ENCODE measurements around the gene SPRR1A. TPM values are rescaled to one million over a fixed set of nuclear protein-coding genes. Genes with fewer than 3 reads are reported as not detected.

The SPRR1A gene
- total and polyA plus RNA-seq, 8 donors: not detected

DNA sequence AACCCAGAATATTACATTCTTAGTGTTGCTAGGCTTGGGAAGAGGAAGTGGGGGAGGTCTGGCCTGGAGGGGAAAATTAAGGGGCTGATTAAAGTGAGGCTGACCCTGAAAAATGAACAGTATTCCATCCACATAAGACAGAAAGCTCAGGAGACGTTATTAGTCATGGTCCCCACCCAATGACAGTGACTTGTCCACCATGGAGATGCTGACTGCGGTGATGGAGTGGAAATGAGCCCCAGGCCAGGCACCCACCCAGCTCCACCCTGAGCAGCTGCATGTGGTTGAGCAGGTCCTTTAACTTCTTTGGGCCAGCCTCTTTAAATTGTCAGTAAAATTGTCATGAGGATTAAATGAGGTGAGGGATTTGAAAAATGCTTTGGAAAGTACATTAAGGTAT is 14.8 kb upstream of the SPRR1A start:
- Histone ChIP-seq H3K27me3 (no peaks in the 10 kb centered on the region), H3K4me1 (no peaks in the 10 kb centered on the region), H3K36me3 (no peaks in the 10 kb centered on the region), H3K9me3 (no peaks in the 10 kb centered on the region), H3K27ac (no peak overlapping the region), H3K4me3 (no peak overlapping the region)
- ATAC-seq (no peak), FAIRE-seq (no peak), DNase-seq (no peak)
- intact Hi-C loops (cut with DNase I): no loop called here
- TF ChIP-seq CTCF (IDR thresholded peaks at IDR 0.05): no peak
- WGBS, 2 donors: 76 to 80% methylated on average over 2 of the region's 2 CpGs

DNA sequence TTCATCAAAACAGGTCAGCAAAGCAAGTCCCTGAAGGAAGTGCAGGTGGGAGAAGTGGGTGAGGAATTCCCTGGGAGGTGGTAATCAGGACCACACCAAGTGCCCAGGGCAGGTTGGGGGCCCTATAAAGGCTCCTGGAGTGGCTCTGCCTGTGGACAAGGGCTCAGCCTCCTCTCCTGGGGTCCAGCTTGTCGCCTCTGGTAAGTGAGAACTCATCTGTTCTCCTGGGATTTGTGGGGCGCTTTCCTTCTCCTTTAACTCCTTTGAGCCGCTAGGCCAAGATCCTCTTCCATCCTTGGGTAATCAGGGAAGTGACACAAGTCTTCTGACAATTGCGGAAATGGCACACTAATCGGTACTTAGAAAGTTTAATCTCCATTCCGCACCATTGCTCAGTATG is 13.4 kb upstream of the SPRR1A start, which contains the start of gene SPRR4:
SPRR4 (plus strand) TSS at position 154 of the 400 bp plus-strand sequence. CDS start 1,243 bp downstream, outside the sequence.
- 89 to 91% methylated on average over 6 of the region's 6 CpGs for WGBS, 2 donors
- FAIRE-seq (no peak), DNase-seq (no peak), ATAC-seq (no peak)
- TF ChIP-seq CTCF (IDR thresholded peaks at IDR 0.05): no peak
- intact Hi-C loops (cut with DNase I): no loop called here
- no peak within 1 kb of the TSS for H3K27ac ChIP-seq
- H3K27me3 ChIP-seq: no peaks in the 10 kb centered on the region
- no peaks in the 10 kb centered on the region for H3K36me3 ChIP-seq
- H3K4me1 ChIP-seq: no peaks in the 10 kb centered on the region
- H3K4me3 ChIP-seq: no peak within 1 kb of the TSS
- H3K9me3 ChIP-seq: no peaks in the 10 kb centered on the region

GRCh38 chr1:152972196-152972886 is 11.5 kb upstream of the SPRR1A start:
- no peaks in the 10 kb centered on the region for H3K9me3 ChIP-seq
- DNase-seq (no peak), FAIRE-seq (no peak), ATAC-seq (no peak)
- H3K27me3 ChIP-seq: no peaks in the 10 kb centered on the region
- intact Hi-C loops (cut with DNase I): no loop called here
- no peak for TF ChIP-seq CTCF (IDR thresholded peaks at IDR 0.05)
- H3K36me3 ChIP-seq: no peaks in the 10 kb centered on the region
- no peak overlapping the region for H3K4me3 ChIP-seq
- 75 to 85% methylated on average over 4 of the region's 4 CpGs for WGBS, 2 donors
- H3K4me1 ChIP-seq: no peaks in the 10 kb centered on the region
- H3K27ac ChIP-seq: no peak overlapping the region

DNA sequence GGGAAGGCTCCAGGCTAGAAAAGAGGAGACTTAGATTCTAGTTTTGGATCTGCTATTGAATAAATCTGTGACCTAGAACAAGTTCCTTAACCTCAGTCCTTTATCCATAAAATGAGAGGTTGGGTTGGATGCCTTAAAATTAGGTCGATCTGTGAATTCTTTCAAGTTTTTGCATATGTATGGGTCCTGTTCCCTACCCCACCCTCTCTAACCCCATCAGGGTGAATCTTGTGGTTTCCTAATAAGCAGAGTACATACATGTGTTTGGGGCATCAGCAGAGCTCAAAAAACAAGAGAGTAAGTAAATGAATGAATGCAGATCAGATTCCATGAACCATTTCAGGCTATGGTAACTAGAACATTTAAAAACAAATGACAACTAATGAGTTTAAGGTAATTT is 7.2 kb upstream of the SPRR1A start:
- no peak for ATAC-seq
- no peaks in the 10 kb centered on the region for H3K9me3 ChIP-seq
- no peak for DNase-seq
- no peaks in the 10 kb centered on the region for H3K27me3 ChIP-seq
- no peak overlapping the region for H3K4me3 ChIP-seq
- H3K4me1 ChIP-seq: no peaks in the 10 kb centered on the region
- intact Hi-C loops (cut with DNase I): no loop called here
- no peak for FAIRE-seq
- WGBS, 2 donors: 60 to 69% methylated on average over 1 of the region's 1 CpG
- no peaks in the 10 kb centered on the region for H3K36me3 ChIP-seq
- no peak for TF ChIP-seq CTCF (IDR thresholded peaks at IDR 0.05)
- no peak overlapping the region for H3K27ac ChIP-seq

GRCh38 chr1:152977614-152978013 is 6.3 kb upstream of the SPRR1A start:
- Histone ChIP-seq H3K27me3 (no peaks in the 10 kb centered on the region), H3K27ac (no peak overlapping the region), H3K36me3 (no peaks in the 10 kb centered on the region), H3K4me3 (no peak overlapping the region), H3K9me3 (no peaks in the 10 kb centered on the region), H3K4me1 (no peaks in the 10 kb centered on the region)
- intact Hi-C loops (cut with DNase I): no loop called here
- no peak for ATAC-seq
- DNase-seq: no peak
- FAIRE-seq: no peak
- TF ChIP-seq CTCF (IDR thresholded peaks at IDR 0.05): no peak
